ENCODE data around the gene TMEM219. TPM values are rescaled to one million over a fixed set of nuclear protein-coding genes. Genes with fewer than 3 reads are reported as not detected.
A peak's percentile ranks its signal among the peaks of the same experiment; 100 is the strongest.

TMEM219 gene
- total and polyA plus RNA-seq, 2 of the 8 experiments (the other 6 are each of a cell fraction or from before 2014, with no cell fraction given): 60.2 to 116 TPM

- Histone ChIP-seq H3K18ac (ENCODE audit: extremely low read depth, low read length) (no peak overlapping the region), H3K9me3 (ENCODE audit: insufficient read depth in 2 of 2, low read depth in 1 of 2, low read length in 1 of 2) (no peaks in the 10 kb centered on the region), H2AK5ac (ENCODE audit: low read depth, low read length) (no peak overlapping the region), H3K4me3 (ENCODE audit: extremely low read depth in 1 of 4, insufficient read depth in 2 of 4, low read depth in 3 of 4, low read length in 4 of 4) (no peak overlapping the region), H3K4me1 (replicated peaks in 1 of 4; ENCODE audit: control insufficient read depth in 3 of 4, insufficient read depth in 4 of 4, low read length in 3 of 4) (peaks cover 0 to 21% (median 11%) of the 10 kb centered on the region in 4 experiments; a peak in 6 of 7 replicates), H4K91ac (replicated peaks; ENCODE audit: insufficient read length, low read length) (no peak overlapping the region), H2BK12ac (ENCODE audit: low read depth, low read length) (no peak overlapping the region), H3K56ac (replicated peaks; ENCODE audit: insufficient read length, low read depth, low read length) (no peak overlapping the region), H3K14ac (ENCODE audit: insufficient read length) (no peak overlapping the region), H4K8ac (ENCODE audit: extremely low read depth, insufficient read depth, low read length) (peak overlapping the region; percentile 74), H3K23ac (ENCODE audit: insufficient read length) (no peak overlapping the region), H3K23me2 (ENCODE audit: low read depth, low read length) (peaks cover 12% of the 10 kb centered on the region; the same call in 1 of the 2 replicates), H2BK20ac (ENCODE audit: low read length) (no peak overlapping the region), H3K27me3 (replicated peaks in 1 of 4; ENCODE audit: control insufficient read depth in 3 of 4, extremely low read depth in 1 of 4, insufficient read depth in 3 of 4, low read length in 3 of 4) (peaks cover 0 to 17% (median 10%) of the 10 kb centered on the region in 4 experiments; a peak in 4 of 7 replicates), H3K27ac (ENCODE audit: low read depth, low read length) (no peak overlapping the region), H4K5ac (ENCODE audit: insufficient read length, low read depth, low read length) (no peak overlapping the region), H3K9ac (replicated peaks in 1 of 4; ENCODE audit: extremely low read depth in 1 of 4, low read depth in 3 of 4, low read length in 3 of 4) (no peak overlapping the region), H2BK5ac (ENCODE audit: low read depth, low read length) (no peak overlapping the region), H4K20me1 (replicated peaks in 1 of 2; ENCODE audit: control insufficient read depth in 1 of 2, insufficient read depth in 2 of 2, low read length in 2 of 2) (peaks cover 3 to 7% of the 10 kb centered on the region in 2 experiments), H2BK15ac (ENCODE audit: low read length) (no peak overlapping the region), H3K79me2 (ENCODE audit: control insufficient read depth in 1 of 2, insufficient read depth in 2 of 2, low read length in 2 of 2) (no peaks in the 10 kb centered on the region), H3K4me2 (ENCODE audit: insufficient read depth in 1 of 2, low read depth in 2 of 2, low read length in 2 of 2) (no peak overlapping the region), H3K4ac (replicated peaks; ENCODE audit: insufficient read length, low read depth, low read length) (no peak overlapping the region), H2AFZ (ENCODE audit: low read length) (no peak overlapping the region), H3K79me1 (ENCODE audit: low read depth, low read length) (no peaks in the 10 kb centered on the region), H3K36me3 (ENCODE audit: control insufficient read depth in 2 of 4, insufficient read depth in 4 of 4, low read length in 3 of 4) (peaks cover 0 to 10% (median 5%) of the 10 kb centered on the region in 4 experiments; a peak in 5 of 8 replicates), H2BK120ac (replicated peaks; ENCODE audit: low read depth, low read length) (no peak overlapping the region)
- DNase-seq (ENCODE audit: low read depth in 1 of 2, low spot score in 2 of 2): no peak
- WGBS, 2 experiments (ENCODE audit: extremely low coverage in 1 of 2, insufficient coverage in 1 of 2, insufficient read length in 1 of 2, insufficient replicate concordance in 2 of 2, low coverage in 1 of 2, low lambda C conversion rate in 2 of 2, missing lambda C conversion rate in 1 of 2): 98% methylated on average over 27 of the region's 34 CpGs; no CpG with 5 or more reads in 1 of the 2 experiments
- ChIA-PET POLR2A (ENCODE audit: partially characterized antibody) (interaction anchor here (0.7 to 4.9 kb wide), 13 partner anchors 8 to 198 kb away, joined by 3 to 34 read pairs (median 4); partner anchors contain the start of genes C16orf92, HIRIP3, INO80E and KCTD13), CTCF (ENCODE audit: partially characterized antibody) (interaction anchor here (0.6 to 3.2 kb wide), 9 partner anchors 8 to 306 kb away, joined by 3 to 10 read pairs (median 7); partner anchors contain the start of genes INO80E and TBX6)
- FAIRE-seq: no peak
- TF ChIP-seq CEBPB (IDR thresholded peaks at IDR 0.05; ENCODE audit: low read depth, low read length) (no peak), RNF2 (IDR thresholded peaks at IDR 0.05; ENCODE audit: borderline replicate concordance, low read depth, low read length, missing control alignments, poor library complexity, severe bottlenecking) (no peak), SIX5 (IDR thresholded peaks at IDR 0.05; ENCODE audit: low read depth, low read length) (no peak), CTBP2 (IDR thresholded peaks at IDR 0.05; ENCODE audit: borderline replicate concordance, insufficient read depth, insufficient read length, low read length) (no peak), TBP (IDR thresholded peaks at IDR 0.05; ENCODE audit: low read depth, low read length) (no peak), CREB1 (IDR thresholded peaks at IDR 0.05) (no peak), SP1 (IDR thresholded peaks at IDR 0.05; ENCODE audit: low read depth, low read length) (no peak), TEAD4 (IDR thresholded peaks at IDR 0.05; ENCODE audit: low read depth, low read length) (no peak), BCL11A (IDR thresholded peaks at IDR 0.05; ENCODE audit: low read depth in 2 of 2, low read length in 2 of 2) (no peak), SP2 (IDR thresholded peaks at IDR 0.05; ENCODE audit: low read length) (no peak), RFX5 (IDR thresholded peaks at IDR 0.05; ENCODE audit: borderline replicate concordance, low read depth, low read length) (no peak), EGR1 (IDR thresholded peaks at IDR 0.05; ENCODE audit: borderline replicate concordance, low read depth, low read length) (no peak), CHD1 (IDR thresholded peaks at IDR 0.05; ENCODE audit: low read depth, low read length) (no peak)
Measured at GRCh38 chr16:30006659-30007377, 44.9 kb downstream of the TMEM219 start.

All from H1 (cell line).